IMR-90 (cell line): ENCODE measurements around the gene SCG5. TPM values are rescaled to one million over a fixed set of nuclear protein-coding genes. Genes with fewer than 3 reads are reported as not detected.

ENCODE experiments used
- ATAC-seq: fragments of 200-7000 bp; cut with Tn5 transposase; 2 replicates; pipeline ENCODE4 v1.9.1; 2020; ENCODE audit warnings: low read depth, mild to moderate bottlenecking, moderate library complexity
- BruUV-seq: library from RNA; stranded (reverse); fragments of 400-500 nt; replicated peaks from 2 replicates; lab custom pipeline; 2021; lab: Mats Ljungman, UMichigan
- CTCF ChIA-PET: fragments of 300-600 bp; formaldehyde crosslinking; extraction: SDS; loops from one replicate; lab custom pipeline; 2021; ENCODE audit warnings: antibody characterized with exemption; lab: Yijun Ruan, JAX
- POLR2A ChIA-PET: fragments of 300-600 bp; sonication (Branson Sonifier 250); formaldehyde crosslinking; loops from one replicate; lab custom pipeline; 2022; ENCODE audit warnings: antibody characterized with exemption; ENCODE audit not compliant: unreplicated experiment; lab: Charles Lee
- DNase-seq: peaks from one replicate; pipeline ENCODE4 v3.0.0; 2013
- H2AFZ ChIP-seq: replicated peaks from 2 replicates; pipeline ENCODE3; 2013; ENCODE audit warnings: low read length, mild to moderate bottlenecking; ENCODE audit not compliant: poor library complexity
- H2AK5ac ChIP-seq: 2 replicates; pipeline ENCODE4 v1.6.1; 2013; ENCODE audit warnings: low read depth, low read length, inconsistent platforms
- H2AK9ac ChIP-seq: replicated peaks from 2 replicates; pipeline ENCODE3; 2013; ENCODE audit warnings: mild to moderate bottlenecking, low read depth, low read length, moderate library complexity; ENCODE audit not compliant: poor library complexity
- H2BK120ac ChIP-seq: 2 replicates; pipeline ENCODE4 v1.6.1; 2013; ENCODE audit warnings: low read depth, low read length, inconsistent platforms
- H2BK15ac ChIP-seq: 3 replicates; pipeline ENCODE4 v1.6.1; 2013; ENCODE audit warnings: low read depth, low read length, inconsistent platforms
- H2BK20ac ChIP-seq: 2 replicates; pipeline ENCODE4 v1.6.1; 2013; ENCODE audit warnings: low read depth, mild to moderate bottlenecking, inconsistent platforms, low read length, moderate library complexity
- H2BK5ac ChIP-seq: 2 replicates; pipeline ENCODE4 v1.6.1; 2013; ENCODE audit warnings: mild to moderate bottlenecking, low read depth, low read length, inconsistent platforms; ENCODE audit not compliant: poor library complexity, severe bottlenecking
- H3K14ac ChIP-seq: replicated peaks from 2 replicates; pipeline ENCODE4 v1.6.1; 2013; ENCODE audit warnings: low read depth, low read length, inconsistent platforms
- H3K18ac ChIP-seq: 2 replicates; pipeline ENCODE4 v1.6.1; 2013; ENCODE audit warnings: low read depth, low read length, control low read depth
- H3K23ac ChIP-seq: 2 replicates; pipeline ENCODE4 v1.6.1; 2013; ENCODE audit warnings: low read depth, low read length, inconsistent platforms
- H3K27ac ChIP-seq: 2 replicates; pipeline ENCODE4 v1.5.1; 2013; ENCODE audit warnings: mild to moderate bottlenecking, control low read depth, low read length; ENCODE audit not compliant: insufficient read depth
- H3K27me3 ChIP-seq: 2 replicates; pipeline ENCODE4 v1.6.1; 2013; ENCODE audit warnings: low read length; ENCODE audit not compliant: control insufficient read depth, insufficient read depth
- H3K36me3 ChIP-seq: 2 replicates; pipeline ENCODE4 v1.6.1; 2013; ENCODE audit warnings: low read length, mixed read lengths; ENCODE audit not compliant: control insufficient read depth, insufficient read depth
- H3K4ac ChIP-seq: 2 replicates; pipeline ENCODE4 v1.6.1; 2013; ENCODE audit warnings: low read depth, low read length, inconsistent platforms
- H3K4me1 ChIP-seq: 2 replicates; pipeline ENCODE4 v1.6.1; 2013; ENCODE audit warnings: low read length, mixed read lengths; ENCODE audit not compliant: control insufficient read depth, insufficient read depth
- H3K4me2 ChIP-seq: 2 replicates; pipeline ENCODE4 v1.6.1; 2013; ENCODE audit warnings: low read depth, mild to moderate bottlenecking, control low read depth, low read length, moderate library complexity
- H3K4me3 ChIP-seq: 2 replicates; pipeline ENCODE4 v1.5.1; 2013; ENCODE audit warnings: low read depth, mild to moderate bottlenecking, control low read depth, low read length, moderate library complexity; ENCODE audit not compliant: insufficient read depth
- H3K56ac ChIP-seq: 2 replicates; pipeline ENCODE4 v1.6.1; 2013; ENCODE audit warnings: low read length, inconsistent platforms; ENCODE audit not compliant: insufficient read depth; ENCODE audit errors: extremely low read depth
- H3K79me1 ChIP-seq, 2 experiments: 2 replicates each; pipeline ENCODE4 v1.6.1; 2013; ENCODE audit warnings: low read length in 2 of 2, inconsistent platforms in 1 of 2, low read depth in 1 of 2
- H3K9ac ChIP-seq: 2 replicates; pipeline ENCODE4 v1.6.1; 2013; ENCODE audit warnings: low read depth, low read length, control low read depth
- H3K9me1 ChIP-seq: 2 replicates; pipeline ENCODE4 v1.6.1; 2013; ENCODE audit warnings: low read length, inconsistent platforms; ENCODE audit not compliant: insufficient read depth
- H3K9me3 ChIP-seq: 2 replicates; pipeline ENCODE4 v1.6.1; 2013; ENCODE audit warnings: low read length; ENCODE audit not compliant: control insufficient read depth, insufficient read depth
- H4K20me1 ChIP-seq: 2 replicates; pipeline ENCODE4 v1.6.1; 2013; ENCODE audit warnings: low read length, inconsistent platforms; ENCODE audit not compliant: insufficient read depth
- H4K5ac ChIP-seq: 2 replicates; pipeline ENCODE4 v1.6.1; 2013; ENCODE audit warnings: mild to moderate bottlenecking, low read depth, low read length, control low read depth
- H4K8ac ChIP-seq, 2 experiments: 2 replicates each; pipeline ENCODE4 v1.6.1; 2013; ENCODE audit warnings: low read depth in 2 of 2, low read length in 2 of 2, control low read depth in 1 of 2, inconsistent platforms in 1 of 2
- H4K91ac ChIP-seq: 2 replicates; pipeline ENCODE4 v1.6.1; 2013; ENCODE audit warnings: low read depth, low read length, inconsistent platforms; ENCODE audit not compliant: insufficient read depth
- BHLHE40 ChIP-seq: fragments of 150-350 bp; IDR thresholded peaks from 2 replicates; pipeline ENCODE4 v1.6.1; 2016; ENCODE audit warnings: mild to moderate bottlenecking, low read depth, low read length
- CEBPB ChIP-seq: IDR thresholded peaks from 2 replicates; pipeline ENCODE4 v1.6.1; 2012; ENCODE audit warnings: low read depth, low read length, improper control_type of control experiment
- POLR2A ChIP-seq: IDR thresholded peaks from 2 replicates; pipeline ENCODE4 v1.6.1; 2012; ENCODE audit warnings: mild to moderate bottlenecking, low read depth, low read length
- RAD21 ChIP-seq: IDR thresholded peaks from 2 replicates; pipeline ENCODE4 v1.6.1; 2012; ENCODE audit warnings: low read length, improper control_type of control experiment
- SMC3 ChIP-seq: fragments of 150-350 bp; IDR thresholded peaks from 2 replicates; pipeline ENCODE4 v1.6.1; 2016; ENCODE audit warnings: low read depth, mild to moderate bottlenecking, antibody characterized with exemption, low read length, moderate library complexity
- WGBS, 2 experiments: methylation state at CpG; one replicate each; pipeline versions ENCODE4 v1.1.5 to v1.1.7; 2013; ENCODE audit warnings: missing lambda C conversion rate in 2 of 2; ENCODE audit not compliant: insufficient read length in 1 of 2; ENCODE audit errors: extremely low coverage in 2 of 2; 5-methylcytosine and 5-hydroxymethylcytosine counted together
- dilution Hi-C: fragments of 300-500 bp; cut with HindIII; formaldehyde crosslinking; loops from one replicate; pipeline ENCODE4 v1.14.3; 2018; ENCODE audit warnings: low sequenced_read_pairs; ENCODE audit not compliant: unreplicated experiment
- in situ Hi-C: fragments of 300-500 bp; cut with MboI; formaldehyde crosslinking; loops from 3 replicates; pipeline ENCODE4 v1.14.3; 2019; ENCODE audit warnings: low sequenced_read_pairs, inconsistent platforms, mixed read lengths
- intact Hi-C: fragments of 100-400 bp; cut with micrococcal nuclease; formaldehyde crosslinking; loops from 2 replicates; pipeline ENCODE4 v1.10.0; 2022
- polyA plus RNA-seq, 3 experiments: library from polyadenylated mRNA; depleted of rRNA; stranded (reverse); fragments of >200 nt; gene quantifications; 2 replicates each; pipeline ENCODE4 v1.2.3, GENCODE V29; 2012; ENCODE audit warnings: low replicate concordance in 1 of 3
- total RNA-seq: library from RNA; depleted of rRNA; stranded (reverse); fragments of >200 nt; gene quantifications from 2 replicates; pipeline ENCODE4 v1.2.3, GENCODE V29; 2012

SCG5 gene
- total and polyA plus RNA-seq, 2 of the 4 experiments (the other 2 are of a cell fraction) = 7.9 to 16.8 TPM

DNA sequence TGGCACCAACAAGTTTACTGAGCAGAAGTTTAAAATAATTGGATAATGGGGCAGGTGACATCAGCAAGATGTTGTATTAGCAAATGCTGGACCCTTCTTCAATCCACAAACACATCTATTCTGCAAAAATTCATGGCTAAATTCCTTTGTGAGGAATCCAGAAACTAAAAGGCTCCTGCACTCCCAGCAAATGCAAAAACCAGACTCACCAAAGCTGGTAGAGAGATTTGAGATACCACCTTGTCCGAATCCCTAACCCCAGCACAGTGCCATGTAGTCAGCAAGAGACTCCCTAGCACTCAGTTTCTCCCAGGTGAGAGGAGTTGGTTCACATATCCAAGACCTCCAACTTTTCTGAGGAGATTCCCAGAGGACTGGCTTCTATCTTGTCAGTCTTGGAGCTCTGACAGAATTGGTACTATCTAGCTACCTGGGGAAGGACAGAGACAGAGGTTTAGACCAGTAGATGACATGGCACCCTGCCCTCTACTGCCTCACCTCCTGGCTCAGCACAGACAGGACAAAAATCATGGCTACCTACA, 98.1 kb downstream of the SCG5 start:
- Histone ChIP-seq H3K27me3 (no peaks in the 10 kb centered on the region), H3K4me3 (no peak overlapping the region), H2BK5ac (peak overlapping the region; percentile 8), H2AK5ac (0 out of 2 replicates have a peak overlapping the region, but pooled peaks have one; percentile 20), H4K8ac (no peak overlapping the region), H3K9ac (no peak overlapping the region), H3K79me1 (no peaks in the 10 kb centered on the region; a peak in 1 of 4 replicates), H3K56ac (no peak overlapping the region), H3K27ac (no peak overlapping the region; the same call in 1 of the 2 replicates), H4K20me1 (peaks cover 14% of the 10 kb centered on the region), H2AFZ (no peak overlapping the region), H4K91ac (no peak overlapping the region), H3K9me1 (no peaks in the 10 kb centered on the region), H3K36me3 (peaks cover 16% of the 10 kb centered on the region), H3K14ac (no peak overlapping the region), H4K5ac (peak overlapping the region; percentile 34; the same call in 1 of the 2 replicates), H3K9me3 (peaks cover 2% of the 10 kb centered on the region; the same call in 1 of the 2 replicates), H2BK120ac (no peak overlapping the region), H3K4me1 (no peaks in the 10 kb centered on the region), H3K4ac (no peak overlapping the region), H2BK15ac (no peak overlapping the region), H3K23ac (no peak overlapping the region), H2BK20ac (no peak overlapping the region), H2AK9ac (no peak overlapping the region), H3K4me2 (no peak overlapping the region), H3K18ac (no peak overlapping the region)
- dilution Hi-C loops (no loop called here), intact Hi-C loops (loop anchor here (2.0 kb wide), 1 partner anchor 255 kb away; no protein-coding TSS in a partner anchor), in situ Hi-C loops (no loop called here)
- no CpG with 5 or more reads among the region's 1 CpG for WGBS, 2 experiments
- no TSS peak for BruUV-seq
- TF ChIP-seq BHLHE40 (no peak), POLR2A (peak; percentile 55), CEBPB (no peak), RAD21 (no peak), SMC3 (no peak)
- DNase-seq (no peak), ATAC-seq (no peak)
- ChIA-PET POLR2A (no interaction called here), CTCF (no interaction called here)
